ENCODE results near the gene C10orf71. TPM values are rescaled to one million over a fixed set of nuclear protein-coding genes. Genes with fewer than 3 reads are reported as not detected.

The C10orf71 gene
- total RNA-seq, 2 donors from 2014 or later: 0.26 to 0.99 TPM

- ATAC-seq: no peak
These were observed 12.1 kb downstream of the C10orf71 start for GRCh38 chr10:49310901-49311554.

DNA sequence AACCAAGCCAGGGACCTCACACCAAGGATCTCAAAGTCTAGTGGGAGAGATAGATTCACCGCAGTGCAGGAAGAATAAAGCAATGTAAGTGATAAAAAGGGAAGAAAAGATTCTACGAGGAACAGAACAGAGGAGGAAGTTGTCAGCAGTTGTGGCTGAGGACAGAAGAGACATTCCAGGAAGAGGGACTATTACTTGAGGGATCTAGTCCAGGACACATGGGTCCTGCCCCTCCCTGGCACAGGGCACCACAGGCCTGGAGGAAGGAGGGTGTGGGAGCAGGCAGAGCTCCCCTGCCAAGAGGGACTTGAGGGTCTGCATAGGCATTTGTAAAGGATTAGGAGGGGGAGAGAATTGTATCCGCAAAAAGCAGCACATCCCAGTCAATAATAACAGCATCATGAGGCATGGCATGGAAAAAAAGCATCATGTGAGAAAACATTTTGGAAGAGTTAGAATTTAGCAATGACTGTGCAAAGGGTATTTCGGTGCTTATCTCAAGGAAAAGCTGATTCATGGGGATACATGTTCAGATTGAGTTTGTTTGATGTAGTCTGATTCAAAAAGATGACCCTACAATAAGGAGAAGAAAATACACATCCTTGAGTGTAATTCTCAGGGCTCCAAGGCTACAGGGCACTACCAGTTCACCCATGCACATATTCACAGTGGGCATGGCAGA, 12.7 kb downstream of the C10orf71 start:
- no peak for ATAC-seq
- intact Hi-C loops (cut with DNase I): no loop called here
- TF ChIP-seq POLR2A (IDR thresholded peaks at IDR 0.05): no peak
- no peak for TF ChIP-seq CTCF (IDR thresholded peaks at IDR 0.05)
- H3K9me3 ChIP-seq: no peaks in the 10 kb centered on the region
- H3K27me3 ChIP-seq: no peaks in the 10 kb centered on the region
- no peaks in the 10 kb centered on the region for H3K4me1 ChIP-seq
- H3K4me3 ChIP-seq: no peak overlapping the region
- no peak overlapping the region for H3K27ac ChIP-seq
- no peak for DNase-seq
- WGBS, 2 donors: 67 to 85% methylated on average over 4 of the region's 4 CpGs
- no peaks in the 10 kb centered on the region for H3K36me3 ChIP-seq (replicated peaks in 1 of 2; ENCODE audit: insufficient read depth in 1 of 2, low read depth in 2 of 2)

More at GRCh38 chr10:49310901-49311554, 12.1 kb downstream of the C10orf71 start:
- no peaks in the 10 kb centered on the region for H3K9me3 ChIP-seq
- H3K27ac ChIP-seq: no peak overlapping the region
- H3K36me3 ChIP-seq (replicated peaks in 1 of 2; ENCODE audit: insufficient read depth in 1 of 2, low read depth in 2 of 2): no peaks in the 10 kb centered on the region
- DNase-seq: no peak
- TF ChIP-seq CTCF (IDR thresholded peaks at IDR 0.05): no peak
- no peak for TF ChIP-seq POLR2A (IDR thresholded peaks at IDR 0.05)
- WGBS, 2 donors: 70 to 77% methylated on average over 6 to 7 of the region's 7 CpGs
- H3K4me1 ChIP-seq: no peaks in the 10 kb centered on the region
- intact Hi-C loops (cut with DNase I): no loop called here
- no peaks in the 10 kb centered on the region for H3K27me3 ChIP-seq
- H3K4me3 ChIP-seq: no peak overlapping the region

DNA sequence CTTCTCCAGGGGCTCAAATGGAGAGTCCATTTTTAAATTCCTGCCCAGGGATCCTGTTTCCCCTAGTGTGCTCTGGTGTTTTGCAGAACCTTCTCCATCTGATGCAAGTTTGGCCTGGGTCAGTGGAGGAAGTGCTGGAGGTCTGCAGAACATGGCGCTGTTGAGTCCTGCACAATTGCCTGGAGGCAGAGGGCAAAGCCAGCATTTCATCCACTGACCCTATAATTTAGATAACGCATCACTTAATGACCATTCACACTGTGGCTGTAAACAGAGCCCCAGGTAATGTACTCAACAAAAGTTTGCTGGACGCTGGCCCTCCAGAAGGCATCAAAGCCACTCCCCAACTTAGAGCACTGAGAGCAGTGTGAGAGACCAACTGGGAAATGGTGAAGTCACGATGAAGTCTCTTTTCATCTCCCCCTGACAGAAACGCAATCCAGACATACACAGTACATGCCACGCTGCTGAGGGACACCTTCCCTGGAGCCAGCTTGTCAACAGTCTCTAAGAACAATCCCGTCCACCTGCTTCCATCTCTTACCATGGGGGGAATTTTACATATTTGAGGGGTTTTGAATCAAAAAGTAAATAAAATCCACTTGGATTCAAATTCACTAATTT, 13.4 kb downstream of the C10orf71 start:
- intact Hi-C loops (cut with DNase I): no loop called here
- Histone ChIP-seq H3K9me3 (no peaks in the 10 kb centered on the region), H3K27me3 (no peaks in the 10 kb centered on the region), H3K4me3 (no peak overlapping the region), H3K27ac (no peak overlapping the region), H3K36me3 (replicated peaks in 1 of 2; ENCODE audit: insufficient read depth in 1 of 2, low read depth in 2 of 2) (no peaks in the 10 kb centered on the region), H3K4me1 (no peaks in the 10 kb centered on the region)
- 82 to 87% methylated on average over 7 of the region's 7 CpGs for WGBS, 2 donors
- ATAC-seq (no peak), DNase-seq (no peak)
- TF ChIP-seq CTCF (IDR thresholded peaks at IDR 0.05): no peak
- TF ChIP-seq POLR2A (IDR thresholded peaks at IDR 0.05): no peak

- Histone ChIP-seq H3K27ac (no peak overlapping the region), H3K4me1 (no peaks in the 10 kb centered on the region), H3K9me3 (no peaks in the 10 kb centered on the region), H3K4me3 (no peak overlapping the region), H3K27me3 (no peaks in the 10 kb centered on the region), H3K36me3 (replicated peaks in 1 of 2; ENCODE audit: insufficient read depth in 1 of 2, low read depth in 2 of 2) (no peaks in the 10 kb centered on the region)
- DNase-seq (no peak), ATAC-seq (no peak)
- 81 to 83% methylated on average over 11 of the region's 11 CpGs for WGBS, 2 donors
- no peak for TF ChIP-seq POLR2A (IDR thresholded peaks at IDR 0.05)
- no peak for TF ChIP-seq CTCF (IDR thresholded peaks at IDR 0.05)
- intact Hi-C loops (cut with DNase I): no loop called here
These were observed 14.6 kb downstream of the C10orf71 start for GRCh38 chr10:49313501-49314070.

Data from body of pancreas (tissue), 4 donors.